ENCODE measurements around the gene PXT1. TPM values are rescaled to one million over a fixed set of nuclear protein-coding genes. Genes with fewer than 3 reads are reported as not detected.

Gene PXT1
- polyA plus RNA-seq, 3 donors = 0.13 to 0.31 (median 0.24) TPM

DNA sequence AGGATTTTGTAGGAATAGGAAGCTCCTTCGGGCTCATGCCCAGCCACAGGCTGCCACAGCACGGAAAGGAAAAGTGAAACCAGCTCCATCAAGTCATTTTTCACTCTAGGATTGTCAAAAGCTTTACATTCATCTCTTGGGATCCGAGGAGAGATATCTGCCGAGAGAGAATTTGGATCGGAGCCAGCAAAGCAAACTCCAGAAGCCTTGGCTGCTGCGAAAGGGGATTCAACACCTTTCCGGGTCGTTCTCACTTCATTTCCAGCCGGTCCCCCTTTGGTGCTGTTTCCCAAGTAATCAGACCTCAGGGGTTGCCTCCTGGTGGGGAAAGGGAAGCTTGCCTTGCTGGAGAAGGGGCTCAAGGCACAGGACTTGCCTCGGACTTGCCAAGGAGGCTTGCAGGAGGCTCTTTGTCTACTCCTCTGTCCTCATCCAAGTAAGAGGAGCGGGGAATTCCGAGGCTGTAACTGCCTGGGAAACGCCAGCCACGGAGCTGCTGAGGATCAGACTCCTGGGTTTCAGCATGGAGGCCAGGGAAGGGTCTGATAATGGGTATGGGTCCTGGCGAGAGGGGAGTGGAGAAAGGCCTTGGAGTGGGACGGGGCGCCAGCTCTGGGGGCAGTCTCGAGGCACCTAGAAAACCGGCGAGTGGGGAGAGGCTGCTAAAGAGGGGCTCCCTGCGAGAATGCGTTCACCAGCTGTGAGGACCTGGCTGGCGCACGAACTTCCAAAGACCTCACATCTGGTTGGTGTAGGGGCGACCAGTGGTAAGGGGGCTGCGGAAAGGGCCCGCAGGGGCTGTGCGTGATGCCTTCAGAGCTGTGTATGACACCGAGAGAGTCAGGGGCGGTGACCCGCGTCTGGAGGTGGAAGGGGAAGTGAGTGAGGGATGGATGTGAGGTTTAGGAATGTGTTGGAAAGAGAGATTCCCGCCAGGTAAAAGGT, 55.9 kb downstream of the PXT1 start:
- H3K27me3 ChIP-seq (ENCODE audit: control insufficient read depth in 2 of 2, insufficient read depth in 2 of 2, low read length in 2 of 2) = peaks cover 9 to 36% of the 10 kb centered on the region in 2 donors
- Mint-ChIP-seq H3K4me1 (peaks cover 27% of the 10 kb centered on the region), H3K36me3 (peaks cover 8 to 11% of the 10 kb centered on the region in 2 donors), H3K27ac (peak overlapping the region in 6 of 7 donors; percentile 50 to 89 (median 79)), H3K4me3 (peak overlapping the region; percentile 98 to 100), H3K9me3 (peaks cover 0 to 6% (median 3%) of the 10 kb centered on the region in 7 donors), H3K27me3 (ENCODE audit: low read depth in 3 of 3) (peaks cover 17 to 52% (median 45%) of the 10 kb centered on the region in 3 donors)
- H3K4me1 ChIP-seq (ENCODE audit: control insufficient read depth in 1 of 2, insufficient read depth in 2 of 2, low read length in 2 of 2) = peaks cover 18 to 24% of the 10 kb centered on the region in 2 donors
- H3K9me3 ChIP-seq (replicated peaks in 1 of 2; ENCODE audit: control insufficient read depth in 1 of 2, insufficient read depth in 1 of 2, low read length in 2 of 2) = no peaks in the 10 kb centered on the region
- peak overlapping the region in 1 of 2 donors; percentile 69 for H3K27ac ChIP-seq (ENCODE audit: low read depth in 1 of 2, low read length in 2 of 2)
- intact Hi-C loops (cut with micrococcal nuclease) = no loop called here
- H3K4me3 ChIP-seq (replicated peaks in 1 of 3; ENCODE audit: low read depth in 2 of 3, low read length in 3 of 3) = peak overlapping the region; percentile 70 to 99 (median 76)
- WGBS (ENCODE audit: insufficient coverage) = 0% methylated on average over 29 of the region's 33 CpGs
- H3K79me2 ChIP-seq (ENCODE audit: insufficient read depth, low read length) = no peaks in the 10 kb centered on the region
- TF ChIP-seq, protein P1, sequence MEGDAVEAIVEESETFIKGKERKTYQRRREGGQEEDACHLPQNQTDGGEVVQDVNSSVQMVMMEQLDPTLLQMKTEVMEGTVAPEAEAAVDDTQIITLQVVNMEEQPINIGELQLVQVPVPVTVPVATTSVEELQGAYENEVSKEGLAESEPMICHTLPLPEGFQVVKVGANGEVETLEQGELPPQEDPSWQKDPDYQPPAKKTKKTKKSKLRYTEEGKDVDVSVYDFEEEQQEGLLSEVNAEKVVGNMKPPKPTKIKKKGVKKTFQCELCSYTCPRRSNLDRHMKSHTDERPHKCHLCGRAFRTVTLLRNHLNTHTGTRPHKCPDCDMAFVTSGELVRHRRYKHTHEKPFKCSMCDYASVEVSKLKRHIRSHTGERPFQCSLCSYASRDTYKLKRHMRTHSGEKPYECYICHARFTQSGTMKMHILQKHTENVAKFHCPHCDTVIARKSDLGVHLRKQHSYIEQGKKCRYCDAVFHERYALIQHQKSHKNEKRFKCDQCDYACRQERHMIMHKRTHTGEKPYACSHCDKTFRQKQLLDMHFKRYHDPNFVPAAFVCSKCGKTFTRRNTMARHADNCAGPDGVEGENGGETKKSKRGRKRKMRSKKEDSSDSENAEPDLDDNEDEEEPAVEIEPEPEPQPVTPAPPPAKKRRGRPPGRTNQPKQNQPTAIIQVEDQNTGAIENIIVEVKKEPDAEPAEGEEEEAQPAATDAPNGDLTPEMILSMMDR (IDR thresholded peaks at IDR 0.05) = peak; percentile 1
- H3K36me3 ChIP-seq (replicated peaks in 1 of 2; ENCODE audit: control insufficient read depth in 1 of 2, insufficient read depth in 2 of 2, low read length in 2 of 2) = no peaks in the 10 kb centered on the region
- H4K20me1 ChIP-seq (ENCODE audit: insufficient read depth, low read length) = no peaks in the 10 kb centered on the region
- peak; percentile 24 to 53 (median 44) for DNase-seq
- H3K9ac ChIP-seq (ENCODE audit: insufficient read depth, low read length, poor library complexity, severe bottlenecking) = peak overlapping the region; percentile 66
- H2AFZ ChIP-seq (ENCODE audit: insufficient read depth, low read depth, low read length, poor library complexity, severe bottlenecking) = peak overlapping the region; percentile 100
- peak overlapping the region; percentile 100 for H3K4me2 ChIP-seq (replicated peaks; ENCODE audit: extremely low read depth, low read length, poor library complexity, severe bottlenecking)

DNA sequence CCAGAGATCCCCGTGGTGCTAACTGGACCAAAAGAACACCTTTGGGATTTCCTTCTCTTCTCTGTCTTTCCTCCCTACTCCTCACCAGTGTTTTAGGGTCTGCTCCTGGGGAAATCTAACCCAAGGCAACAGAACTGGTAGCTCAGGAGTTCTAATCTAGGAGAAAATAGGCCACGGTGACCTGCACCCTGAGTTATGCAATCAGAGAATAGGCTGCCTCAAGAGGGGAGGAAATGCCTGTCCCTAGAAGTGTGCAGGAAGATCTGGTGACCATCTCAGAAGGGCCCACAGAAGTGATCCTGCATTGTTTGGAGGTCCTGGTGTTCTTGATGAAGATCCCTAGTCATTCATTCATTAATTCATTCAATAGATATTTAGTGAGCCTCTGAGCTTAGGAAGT, 58.6 kb downstream of the PXT1 start:
- Histone ChIP-seq H3K9me3 (replicated peaks in 1 of 2; ENCODE audit: control insufficient read depth in 1 of 2, insufficient read depth in 1 of 2, low read length in 2 of 2) (no peaks in the 10 kb centered on the region), H2AFZ (ENCODE audit: insufficient read depth, low read depth, low read length, poor library complexity, severe bottlenecking) (no peak overlapping the region), H3K9ac (ENCODE audit: insufficient read depth, low read length, poor library complexity, severe bottlenecking) (no peak overlapping the region), H3K4me3 (replicated peaks in 1 of 3; ENCODE audit: low read depth in 2 of 3, low read length in 3 of 3) (no peak overlapping the region), H3K27ac (ENCODE audit: low read depth in 1 of 2, low read length in 2 of 2) (no peak overlapping the region), H3K79me2 (ENCODE audit: insufficient read depth, low read length) (no peaks in the 10 kb centered on the region), H3K4me2 (replicated peaks; ENCODE audit: extremely low read depth, low read length, poor library complexity, severe bottlenecking) (no peak overlapping the region), H3K36me3 (replicated peaks in 1 of 2; ENCODE audit: control insufficient read depth in 1 of 2, insufficient read depth in 2 of 2, low read length in 2 of 2) (no peaks in the 10 kb centered on the region), H4K20me1 (ENCODE audit: insufficient read depth, low read length) (no peaks in the 10 kb centered on the region), H3K4me1 (ENCODE audit: control insufficient read depth in 1 of 2, insufficient read depth in 2 of 2, low read length in 2 of 2) (peaks cover 18 to 24% of the 10 kb centered on the region in 2 donors), H3K27me3 (ENCODE audit: control insufficient read depth in 2 of 2, insufficient read depth in 2 of 2, low read length in 2 of 2) (peaks cover 6 to 24% of the 10 kb centered on the region in 2 donors)
- intact Hi-C loops (cut with micrococcal nuclease) = no loop called here
- Mint-ChIP-seq H3K9me3 (peaks cover 0 to 6% (median 3%) of the 10 kb centered on the region in 7 donors), H3K4me1 (peaks cover 27% of the 10 kb centered on the region), H3K4me3 (no peak overlapping the region), H3K27ac (peak overlapping the region in 1 of 7 donors; percentile 35), H3K27me3 (ENCODE audit: low read depth in 3 of 3) (peaks cover 13 to 38% (median 36%) of the 10 kb centered on the region in 3 donors), H3K36me3 (peaks cover 8 to 11% of the 10 kb centered on the region in 2 donors)
- no peak for DNase-seq
- TF ChIP-seq, protein P1 (IDR thresholded peaks at IDR 0.05) = no peak
- 17% methylated on average over 1 of the region's 2 CpGs for WGBS (ENCODE audit: insufficient coverage)
